H1 (cell line): ENCODE measurements around the gene TMEM120B.

Experiments used
- BRCA1 ChIP-seq: IDR thresholded peaks from 2 replicates; pipeline ENCODE4 v1.6.1; 2012; ENCODE audit warnings: low read depth, low read length, improper control_type of control experiment
- CBX8 ChIP-seq: fragments of 300-800, 300-1000 bp; sonication (generic); IDR thresholded peaks from 2 replicates; pipeline ENCODE4 v1.7.1; 2016; ENCODE audit warnings: low read depth, low read length, borderline replicate concordance
- CHD2 ChIP-seq: IDR thresholded peaks from 2 replicates; pipeline ENCODE4 v1.6.1; 2012; ENCODE audit warnings: low read length, improper control_type of control experiment
- CREB1 ChIP-seq: IDR thresholded peaks from 2 replicates; pipeline ENCODE4 v1.6.1; 2012; ENCODE audit warnings: inconsistent platforms
- CTCF ChIP-seq, 3 experiments: IDR thresholded peaks; 1 replicate in 2 of 3; 2 replicates in 1 of 3; pipeline versions ENCODE4 v1.5.1 to v1.6.1; 2011; ENCODE audit warnings: low read length in 3 of 3, mild to moderate bottlenecking in 3 of 3, inconsistent platforms in 2 of 3, low read depth in 1 of 3, moderate library complexity in 1 of 3; ENCODE audit not compliant: insufficient read depth in 1 of 3; ENCODE audit errors: control extremely low read depth in 1 of 3
- EZH2 ChIP-seq: fragments of 200-600 bp; sonication (generic); IDR thresholded peaks from 2 replicates; pipeline ENCODE4 v1.7.1; 2012; ENCODE audit warnings: low read depth, mild to moderate bottlenecking, moderate library complexity, low read length, inconsistent platforms; ENCODE audit not compliant: severe bottlenecking
- GABPA ChIP-seq: IDR thresholded peaks from 2 replicates; pipeline ENCODE4 v1.6.1; 2011; ENCODE audit warnings: mild to moderate bottlenecking, low read length, moderate library complexity, borderline replicate concordance; ENCODE audit not compliant: insufficient read depth
- HDAC2 ChIP-seq, 2 experiments: fragments of 300-600 bp in 1 of 2; sonication (generic) in 1 of 2; IDR thresholded peaks; 2 replicates each; pipeline ENCODE4 v1.6.1; 2011 to 2012; ENCODE audit warnings: low read depth in 2 of 2, low read length in 2 of 2, mild to moderate bottlenecking in 2 of 2, moderate library complexity in 2 of 2, borderline replicate concordance in 1 of 2, inconsistent platforms in 1 of 2
- HDAC6 ChIP-seq: IDR thresholded peaks from one replicate; pipeline ENCODE4 v1.7.1; 2012; ENCODE audit warnings: low read depth, mild to moderate bottlenecking, inconsistent platforms, low read length, moderate library complexity
- POLR2A ChIP-seq, 2 experiments: IDR thresholded peaks; 1 replicate in 1 of 2; 2 replicates in 1 of 2; pipeline ENCODE4 v1.6.1; 2011; ENCODE audit warnings: low read depth in 2 of 2, low read length in 2 of 2, mild to moderate bottlenecking in 2 of 2; ENCODE audit errors: control extremely low read depth in 1 of 2
- TEAD4 ChIP-seq: IDR thresholded peaks from 2 replicates; pipeline ENCODE4 v1.6.1; 2012; ENCODE audit warnings: low read depth, low read length, inconsistent platforms, mixed read lengths
- USF2 ChIP-seq: IDR thresholded peaks from 2 replicates; pipeline ENCODE4 v1.6.1; 2011; ENCODE audit warnings: low read length, improper control_type of control experiment

DNA sequence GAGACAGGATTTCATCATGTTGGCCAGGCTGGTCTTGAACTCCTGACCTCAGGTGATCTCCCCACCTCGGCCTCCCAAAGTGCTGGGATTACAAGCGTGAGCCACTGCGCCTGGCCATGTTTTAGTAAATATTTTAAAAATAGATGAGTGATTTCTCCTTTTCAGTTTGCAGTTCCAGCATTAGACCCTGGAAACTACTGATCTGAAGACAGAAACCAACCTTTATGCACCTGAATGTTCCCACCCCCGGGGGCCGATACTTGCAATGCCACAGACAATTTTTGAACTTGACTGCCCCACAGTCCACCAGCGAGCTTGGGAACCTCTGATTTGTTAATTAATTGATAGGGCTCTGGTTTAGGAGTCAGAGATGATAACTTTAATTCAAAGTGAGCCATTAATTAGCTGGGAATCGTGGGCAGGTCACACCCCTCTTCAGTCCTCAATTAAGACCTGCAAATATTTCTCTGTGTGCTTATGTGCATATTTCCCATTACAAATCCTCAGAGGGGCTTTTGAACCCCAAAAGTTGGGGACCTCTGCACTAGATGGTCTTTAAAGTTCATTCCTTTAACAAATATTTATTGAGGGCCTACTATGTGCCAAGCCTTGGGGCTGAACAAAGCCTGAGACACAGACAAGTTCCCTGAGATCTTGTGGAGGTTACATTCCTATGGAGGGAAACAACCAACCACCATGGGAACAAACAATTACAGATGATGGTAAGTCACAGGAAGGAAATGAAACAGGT is 4.1 kb upstream of the TMEM120B start:
- TF ChIP-seq CTCF (IDR thresholded peaks at IDR 0.05; ENCODE audit: control extremely low read depth in 1 of 3, insufficient read depth in 1 of 3, low read depth in 1 of 3, low read length in 3 of 3) (no peak), GABPA (no peak), CREB1 (no peak), CBX8 (no peak), BRCA1 (no peak), TEAD4 (no peak), POLR2A (IDR thresholded peaks at IDR 0.05; ENCODE audit: control extremely low read depth in 1 of 2, low read depth in 2 of 2, low read length in 2 of 2) (no peak), HDAC6 (no peak), CHD2 (no peak), USF2 (no peak), EZH2 (no peak), HDAC2 (IDR thresholded peaks at IDR 0.05; ENCODE audit: borderline replicate concordance in 1 of 2, low read depth in 2 of 2, low read length in 2 of 2) (no peak)
